ENCODE measurements around the gene ZKSCAN3. TPM values are rescaled to one million over a fixed set of nuclear protein-coding genes. Genes with fewer than 3 reads are reported as not detected.
A peak's percentile ranks its signal among the peaks of the same experiment; 100 is the strongest.

Gene ZKSCAN3
- total RNA-seq, 4 donors from 2014 or later, result 2.9 to 6.7 (median 4.3) TPM

GRCh38 chr6:28378644-28379043, 28.9 kb downstream of the ZKSCAN3 start:
- no peak overlapping the region for H3K4me3 ChIP-seq (ENCODE audit: low read depth, poor library complexity, severe bottlenecking)
- intact Hi-C loops (cut with DNase I; ENCODE audit: low total_unique reads), result no loop called here
- TF ChIP-seq CTCF (IDR thresholded peaks at IDR 0.05) (no peak), POLR2A (IDR thresholded peaks at IDR 0.05) (no peak)
- no peak for DNase-seq (ENCODE audit: low spot score in 2 of 2)

- intact Hi-C loops (cut with DNase I; ENCODE audit: low total_unique reads), result no loop called here
- no peak for TF ChIP-seq POLR2A (IDR thresholded peaks at IDR 0.05)
- TF ChIP-seq CTCF (IDR thresholded peaks at IDR 0.05), result no peak
- 88 to 89% methylated on average over 2 of the region's 2 CpGs for WGBS, 2 donors
- H3K4me3 ChIP-seq (ENCODE audit: low read depth, poor library complexity, severe bottlenecking), result no peak overlapping the region
- no peak for DNase-seq (ENCODE audit: low spot score in 2 of 2)
Measured at GRCh38 chr6:28380381-28380780, 30.6 kb downstream of the ZKSCAN3 start.

GRCh38 chr6:28383235-28384142, 33.7 kb downstream of the ZKSCAN3 start:
- TF ChIP-seq POLR2A (IDR thresholded peaks at IDR 0.05) (no peak), CTCF (IDR thresholded peaks at IDR 0.05) (peak in 1 of 3 donors; percentile 22)
- peak overlapping the region; percentile 8 for H3K4me3 ChIP-seq (ENCODE audit: low read depth, poor library complexity, severe bottlenecking)
- peak; percentile 77 to 94 for DNase-seq (ENCODE audit: low spot score in 2 of 2)
- intact Hi-C loops (cut with DNase I; ENCODE audit: low total_unique reads), result no loop called here
- 23 to 26% methylated on average over 30 to 31 of the region's 31 CpGs for WGBS, 2 donors

GRCh38 chr6:28384143-28384533, 34.4 kb downstream of the ZKSCAN3 start:
- no peak for TF ChIP-seq CTCF (IDR thresholded peaks at IDR 0.05)
- TF ChIP-seq POLR2A (IDR thresholded peaks at IDR 0.05), result no peak
- no peak for DNase-seq (ENCODE audit: low spot score in 2 of 2)
- 74 to 85% methylated on average over 2 of the region's 2 CpGs for WGBS, 2 donors
- no peak overlapping the region for H3K4me3 ChIP-seq (ENCODE audit: low read depth, poor library complexity, severe bottlenecking)
- intact Hi-C loops (cut with DNase I; ENCODE audit: low total_unique reads), result no loop called here

GRCh38 chr6:28390688-28391087, 40.9 kb downstream of the ZKSCAN3 start:
- no peak for TF ChIP-seq POLR2A (IDR thresholded peaks at IDR 0.05)
- TF ChIP-seq CTCF (IDR thresholded peaks at IDR 0.05), result no peak
- intact Hi-C loops (cut with DNase I; ENCODE audit: low total_unique reads), result no loop called here
- WGBS, 2 donors, result 94 to 96% methylated on average over 8 of the region's 8 CpGs
- no peak for DNase-seq (ENCODE audit: low spot score in 2 of 2)
- H3K4me3 ChIP-seq (ENCODE audit: low read depth, poor library complexity, severe bottlenecking), result no peak overlapping the region

Measured in lower leg skin (tissue), 4 donors.